NCI-H2081 (cell line): Measurements from ENCODE around the gene FIG4.
"Not testable (repeated sequence)": the region's sequence is repeated elsewhere in the genome, so short reads cannot be mapped to it uniquely, and the experiment has no call there.

ENCODE experiments used
- DNase-seq, 2 experiments: peaks; one replicate each; lab custom pipeline; 2025; lab: John Stamatoyannopoulos, UW

FIG4 gene

DNA sequence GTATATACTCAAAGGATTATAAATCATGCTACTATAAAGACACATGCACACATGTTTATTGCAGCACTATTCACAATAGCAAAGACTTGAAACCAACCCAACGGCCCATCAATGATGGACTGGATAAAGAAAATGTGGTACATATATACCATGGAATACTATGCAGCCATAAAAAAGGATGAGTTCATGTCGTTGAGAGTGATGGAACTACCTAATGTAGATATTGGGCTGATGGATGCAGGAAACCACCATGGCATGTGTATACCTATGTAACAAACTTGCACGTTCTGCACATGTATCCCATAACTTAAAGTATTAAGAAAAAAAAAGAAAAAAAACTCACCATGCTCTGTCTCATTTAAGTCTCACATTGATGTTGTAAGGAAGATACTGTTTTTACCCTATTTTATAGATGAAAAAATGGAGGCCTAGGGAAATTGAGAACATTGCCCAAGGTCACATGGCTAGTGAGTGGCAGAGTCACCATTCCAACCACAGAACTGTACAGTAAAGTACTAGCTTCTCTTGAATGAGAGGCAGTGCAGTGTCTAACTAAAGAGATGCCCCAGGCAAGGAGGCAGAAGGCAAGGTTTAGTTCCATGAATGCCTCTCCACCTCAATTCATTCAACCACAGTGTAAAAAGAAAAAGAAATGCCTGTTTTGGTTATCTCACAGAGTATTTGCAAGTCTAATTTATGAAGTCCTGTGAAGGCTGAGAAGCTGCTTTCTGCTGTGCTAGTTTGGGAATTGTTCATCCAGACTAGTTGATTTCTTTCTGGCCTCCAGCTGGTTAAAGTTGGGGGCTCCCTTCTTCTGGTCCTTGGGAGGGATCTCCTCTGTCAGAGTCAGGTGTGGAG lies 68.2 kb downstream of the FIG4 start:
- no peak for DNase-seq

DNA sequence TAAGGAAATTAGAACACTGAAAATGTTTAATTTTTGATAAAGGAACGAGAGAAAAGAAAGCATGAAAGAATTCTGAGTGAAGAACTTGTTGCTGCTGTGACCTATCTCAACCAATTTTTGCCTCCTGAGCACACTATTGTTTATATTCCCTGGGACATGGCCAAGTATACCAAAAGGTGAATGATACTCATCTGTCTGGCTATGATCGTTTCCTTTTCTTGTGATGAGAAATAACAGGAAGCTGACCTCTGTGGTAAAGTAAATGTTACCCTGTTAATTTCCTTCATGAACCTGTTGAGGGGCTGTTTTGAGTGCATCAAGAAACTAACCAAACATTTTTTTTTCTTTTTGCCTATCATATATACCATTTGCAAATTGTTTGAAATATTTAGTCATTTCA lies 69.1 kb downstream of the FIG4 start:
- DNase-seq: no peak

DNA sequence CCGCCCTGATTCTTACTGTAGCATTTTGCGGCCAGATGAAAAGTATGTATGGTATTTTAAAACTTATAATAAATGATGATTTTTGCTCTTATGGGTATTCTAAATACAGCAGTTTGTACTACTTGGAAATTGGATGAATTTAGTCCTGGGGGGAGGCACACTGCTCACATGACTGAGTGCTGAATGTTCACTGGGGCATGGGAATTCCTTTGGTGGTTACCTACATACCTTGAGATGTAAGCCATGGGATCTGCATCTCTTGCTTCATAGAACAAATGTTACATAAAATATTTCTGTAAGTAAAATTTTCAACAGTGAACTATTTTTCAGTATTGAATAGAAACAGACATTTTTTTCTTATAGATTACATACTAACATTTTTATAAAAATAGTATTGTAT lies 71.1 kb downstream of the FIG4 start:
- no peak for DNase-seq

DNA sequence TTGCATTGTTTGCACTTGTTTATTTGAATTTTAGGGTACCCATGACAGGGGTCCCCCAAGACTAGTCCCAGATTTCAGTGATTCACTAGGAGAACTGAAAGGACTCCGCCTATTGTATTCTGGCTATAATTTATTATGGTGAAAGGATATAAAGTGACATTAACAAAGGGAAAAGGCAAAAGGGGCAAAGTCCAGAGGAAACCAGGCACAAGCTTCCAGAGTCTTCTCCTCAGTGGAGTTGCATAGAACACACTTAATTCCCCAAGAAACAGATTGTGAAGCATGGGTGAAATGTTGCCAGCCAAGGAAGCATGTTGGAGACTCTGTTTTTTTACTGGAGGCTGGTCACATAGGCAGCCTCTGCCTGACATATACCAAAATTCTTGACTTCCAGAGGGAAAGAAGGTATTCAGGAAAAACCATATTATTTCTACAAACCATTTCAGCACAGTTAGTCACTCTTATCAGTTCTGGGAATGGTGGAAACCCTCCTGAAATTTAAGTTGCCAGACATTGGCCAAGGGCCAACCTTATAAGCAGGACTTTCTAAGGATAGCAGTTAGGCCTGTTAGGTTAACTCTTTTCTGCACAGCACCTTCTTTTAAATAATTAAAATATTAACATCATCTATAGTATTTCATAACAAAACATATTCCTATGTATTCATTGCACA lies 71.8 kb downstream of the FIG4 start:
- DNase-seq: no peak

DNA sequence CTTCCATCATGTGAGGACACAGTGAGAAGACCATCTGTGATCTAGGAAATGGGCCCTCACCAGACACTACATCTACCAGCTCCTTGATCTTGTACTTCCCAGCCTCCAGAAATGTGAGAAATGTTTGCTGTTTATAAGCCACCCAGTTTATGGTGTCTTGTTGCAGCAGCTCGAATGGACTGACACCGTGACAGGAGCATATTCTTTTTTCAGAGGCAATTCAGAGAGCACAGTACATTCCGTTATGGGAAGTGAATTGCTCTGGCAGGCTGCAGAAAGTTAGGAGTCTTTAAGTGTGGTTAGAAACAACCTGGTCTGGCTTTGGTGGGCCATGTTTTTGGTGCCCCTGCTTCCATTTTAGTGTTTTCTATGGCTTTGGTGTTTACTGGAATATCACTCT lies 75.1 kb downstream of the FIG4 start:
- no peak for DNase-seq

DNA sequence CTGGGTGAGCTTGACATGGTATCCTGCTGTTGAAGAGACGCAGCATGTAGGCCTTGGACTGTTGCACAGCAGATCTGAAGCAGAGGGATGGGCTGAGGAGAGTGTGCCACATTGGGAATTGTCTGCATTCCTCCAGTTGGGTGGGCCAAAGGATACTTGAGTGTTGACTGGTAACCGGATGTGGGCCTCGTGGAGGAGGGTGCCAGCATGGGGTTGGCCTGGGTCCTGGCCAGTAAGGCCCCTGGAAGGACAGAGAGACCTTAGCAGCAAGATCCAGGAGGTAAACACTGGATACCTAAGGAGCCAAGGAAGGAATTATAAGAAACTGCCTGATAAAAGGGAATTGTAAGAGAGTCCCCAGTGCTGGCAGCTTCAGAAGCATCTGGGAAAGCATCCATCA lies 76.9 kb downstream of the FIG4 start:
- no peak for DNase-seq

DNA sequence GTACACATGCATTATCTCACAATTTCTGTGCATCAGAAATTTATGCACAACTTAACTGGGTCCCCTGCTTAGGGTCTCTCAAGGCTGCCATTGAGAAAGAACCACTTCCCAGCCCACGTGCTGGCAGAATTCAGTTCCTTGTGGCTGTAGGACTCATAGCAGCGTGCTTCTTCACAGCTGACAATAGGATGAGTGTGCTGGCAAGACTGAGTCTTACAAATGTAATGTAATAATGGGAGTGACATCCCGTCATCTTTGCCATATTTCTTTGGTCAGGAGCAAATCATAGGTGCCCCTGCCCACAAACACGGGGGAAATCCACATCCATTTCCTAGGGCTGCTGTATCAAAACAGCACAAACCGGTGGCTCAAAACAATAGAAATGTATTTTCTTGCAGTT lies 77.4 kb downstream of the FIG4 start:
- DNase-seq: no peak

DNA sequence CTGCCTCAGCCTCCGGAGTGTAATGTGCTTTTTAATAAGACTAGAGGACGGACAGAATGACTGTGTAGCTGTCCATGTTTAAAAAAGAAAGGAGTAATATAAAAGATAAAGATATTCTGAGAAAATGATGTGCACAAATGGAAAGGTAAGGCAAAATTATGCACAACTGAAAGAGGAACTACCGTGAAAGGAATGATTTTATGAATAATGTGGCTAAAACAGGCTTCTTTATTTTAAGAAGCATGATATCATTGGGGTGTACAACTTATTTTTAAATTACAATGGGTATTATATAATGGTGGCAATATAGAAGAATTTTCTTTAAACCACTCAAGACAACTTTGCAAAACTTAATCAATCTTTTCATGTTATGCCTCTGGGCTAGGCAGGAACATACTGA lies 78.1 kb downstream of the FIG4 start:
- no peak for DNase-seq

DNA sequence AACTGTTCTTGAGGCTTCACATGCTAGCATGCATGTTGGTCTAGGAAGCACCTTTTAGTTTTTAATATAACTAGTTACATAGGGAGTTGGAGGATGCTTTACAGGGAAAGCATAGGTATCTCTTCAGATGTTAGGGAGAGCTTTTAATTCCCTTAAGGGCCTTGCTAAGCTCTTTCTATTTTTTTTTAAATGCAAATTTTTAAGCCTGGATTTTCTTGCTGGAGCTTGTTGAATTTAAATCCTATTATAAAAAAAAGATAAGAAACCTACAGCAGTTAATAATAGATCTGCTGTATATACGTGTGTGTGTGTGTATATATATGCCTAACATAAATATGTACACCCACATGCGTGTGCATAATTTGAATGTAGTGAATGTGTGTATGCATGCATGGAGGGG lies 79.0 kb downstream of the FIG4 start:
- DNase-seq: no peak

DNA sequence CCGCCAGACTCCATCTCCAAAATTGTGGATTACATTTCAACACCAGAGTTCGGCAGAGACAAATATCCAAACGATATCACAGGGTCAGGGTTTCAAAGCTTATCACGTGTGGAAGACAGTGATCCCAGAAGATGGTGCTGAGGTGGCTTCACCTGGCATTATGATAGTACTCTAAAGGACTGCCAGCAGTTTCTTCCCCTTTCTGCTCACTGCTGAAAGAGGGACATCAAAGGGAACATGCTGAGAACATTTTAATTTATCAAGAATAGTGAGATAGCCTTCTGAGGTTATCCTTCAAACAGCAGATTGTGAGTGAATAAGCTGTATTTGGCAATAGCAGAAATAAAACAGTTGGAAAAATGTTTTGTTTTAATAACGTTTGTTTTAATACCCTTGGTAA lies 79.7 kb downstream of the FIG4 start:
- DNase-seq: no peak

DNA sequence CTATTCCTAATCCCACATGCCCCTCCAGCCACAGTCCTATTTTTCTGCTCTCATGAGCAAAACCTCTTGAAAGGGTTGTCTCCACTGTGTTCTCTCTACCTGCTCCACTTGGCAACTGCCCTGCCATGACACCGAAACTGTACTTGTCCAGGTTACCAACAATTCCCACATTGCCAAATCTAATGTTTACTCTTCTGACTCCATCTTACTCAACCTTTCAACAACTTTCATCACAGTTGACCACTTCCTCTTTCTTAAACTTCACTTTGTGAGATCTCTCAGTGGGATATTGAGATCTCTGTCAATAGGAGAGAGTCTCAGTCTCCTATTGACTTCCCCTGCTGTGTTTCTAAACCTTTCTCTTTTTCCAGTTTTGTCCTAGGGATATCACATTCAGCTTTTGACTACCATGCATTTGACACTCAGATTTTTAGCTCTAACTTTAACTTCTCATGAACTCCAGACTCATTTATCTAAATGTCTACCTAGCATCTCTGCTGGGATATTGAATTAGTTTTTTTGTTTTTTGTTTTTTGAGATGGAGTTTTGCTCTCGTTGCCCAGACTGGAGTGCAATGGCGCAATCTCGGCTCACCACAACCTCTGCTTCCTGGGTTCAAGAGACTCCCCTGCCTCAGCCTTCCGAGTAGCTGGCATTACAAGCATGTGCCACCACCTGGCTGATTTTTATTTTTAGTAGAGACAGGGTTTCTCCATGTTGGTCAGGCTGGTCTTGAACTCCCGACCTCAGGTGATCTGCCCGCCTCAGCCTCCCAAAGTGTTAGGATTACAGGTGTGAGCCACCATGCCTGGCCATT lies 81.1 kb downstream of the FIG4 start:
- DNase-seq: not testable (repeated sequence)

DNA sequence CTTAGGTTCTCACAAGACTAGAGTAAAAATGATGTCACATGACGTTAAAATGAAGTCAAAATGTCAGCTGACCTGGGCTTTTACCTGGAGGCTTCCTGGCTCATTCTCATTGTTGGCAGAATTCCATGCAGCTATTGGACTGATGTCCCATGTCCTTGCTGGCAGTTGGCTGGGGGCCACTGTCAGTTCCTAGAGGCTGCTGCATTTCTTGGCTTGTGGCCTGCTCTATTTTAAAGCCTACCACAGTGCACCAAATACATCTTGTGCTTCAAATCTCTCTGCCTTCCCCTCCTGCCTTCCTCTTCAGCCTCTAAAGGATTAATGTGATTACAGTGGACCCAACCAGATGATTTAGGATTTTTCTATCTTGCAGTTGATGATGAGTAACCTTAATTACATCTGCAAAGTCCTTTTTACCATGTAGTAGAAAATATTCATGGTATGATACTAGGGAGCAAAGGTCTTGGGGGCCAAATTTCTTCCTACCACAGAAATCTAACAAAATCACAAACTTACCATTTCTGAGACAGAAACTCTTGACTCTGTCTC lies 81.9 kb downstream of the FIG4 start:
- peak; percentile 20 to 50 for DNase-seq

DNA sequence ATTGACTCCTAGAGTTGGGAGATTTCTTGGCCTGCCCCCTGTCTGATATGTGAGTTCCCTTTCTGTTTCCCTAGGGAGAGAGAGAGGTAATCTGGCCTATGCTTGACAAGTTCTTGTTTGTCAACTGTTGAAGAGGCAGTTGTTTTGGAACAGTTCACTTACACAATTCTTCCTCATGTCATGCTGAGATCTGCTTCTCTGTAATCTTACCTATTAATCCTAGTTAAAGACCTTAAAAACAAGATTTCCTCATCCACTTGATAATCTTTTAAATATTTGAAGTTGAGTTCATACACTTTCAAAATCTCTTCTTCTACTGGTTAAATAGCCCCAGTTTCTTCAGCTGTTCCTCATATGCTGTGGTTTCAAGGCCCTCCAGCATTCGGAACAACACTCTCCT lies 89.9 kb downstream of the FIG4 start:
- DNase-seq: no peak

DNA sequence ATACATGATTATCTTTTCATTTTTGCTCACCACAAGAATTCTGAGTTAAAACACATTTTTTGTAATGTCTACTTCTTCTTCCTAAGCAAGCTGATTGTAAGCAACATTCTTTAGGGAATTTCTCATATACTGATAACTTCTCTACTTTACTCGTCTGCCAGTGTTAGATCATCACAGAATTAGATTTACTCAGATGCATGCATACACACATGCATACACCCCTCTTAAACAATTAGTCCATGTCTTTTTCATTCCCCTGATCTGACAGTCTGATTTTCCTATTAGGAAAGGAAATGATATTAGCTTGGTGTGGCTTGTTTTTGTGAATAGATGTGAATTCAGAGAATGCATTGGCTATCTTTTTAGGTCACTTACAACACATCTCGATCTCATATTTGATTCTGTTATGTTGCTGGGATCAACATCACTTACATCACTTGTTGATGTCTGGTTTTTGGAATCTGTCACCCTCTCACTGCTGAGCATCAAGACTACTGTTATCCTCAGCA lies 91.4 kb downstream of the FIG4 start:
- DNase-seq: no peak

DNA sequence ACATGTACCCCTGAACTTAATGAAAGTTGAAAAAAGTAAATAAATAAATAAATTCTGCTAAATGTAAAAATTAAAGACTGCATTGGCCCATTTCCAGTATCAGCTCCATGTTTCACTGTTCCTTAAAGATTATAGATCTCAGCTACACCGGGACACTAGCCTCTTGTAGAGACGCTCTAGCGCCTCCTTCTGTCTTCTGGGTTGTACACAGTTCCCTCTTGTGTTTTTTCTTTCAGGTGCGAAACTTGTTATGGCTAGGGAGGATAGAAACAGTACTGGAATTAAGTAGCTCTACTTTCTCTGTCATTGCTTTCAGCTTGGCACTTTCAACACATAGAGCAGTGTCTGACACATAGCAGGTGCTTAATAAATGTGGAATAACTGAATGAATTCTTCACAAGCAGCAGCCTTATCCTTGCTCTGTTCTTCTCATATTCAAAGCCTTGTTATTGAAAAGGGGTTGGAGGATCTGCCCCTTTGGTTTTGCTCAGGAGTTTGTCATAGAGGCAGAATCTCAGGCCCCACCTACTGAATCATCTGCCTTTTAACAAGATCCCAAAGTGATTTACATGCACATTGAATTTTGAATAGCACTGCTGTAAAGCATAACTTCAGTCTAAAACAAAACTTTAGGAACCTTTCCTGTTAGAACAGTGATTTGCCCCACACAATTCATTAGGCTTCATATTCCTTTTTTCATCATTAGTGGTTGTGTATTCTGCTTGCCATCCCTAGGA lies 92.3 kb downstream of the FIG4 start:
- no peak for DNase-seq

DNA sequence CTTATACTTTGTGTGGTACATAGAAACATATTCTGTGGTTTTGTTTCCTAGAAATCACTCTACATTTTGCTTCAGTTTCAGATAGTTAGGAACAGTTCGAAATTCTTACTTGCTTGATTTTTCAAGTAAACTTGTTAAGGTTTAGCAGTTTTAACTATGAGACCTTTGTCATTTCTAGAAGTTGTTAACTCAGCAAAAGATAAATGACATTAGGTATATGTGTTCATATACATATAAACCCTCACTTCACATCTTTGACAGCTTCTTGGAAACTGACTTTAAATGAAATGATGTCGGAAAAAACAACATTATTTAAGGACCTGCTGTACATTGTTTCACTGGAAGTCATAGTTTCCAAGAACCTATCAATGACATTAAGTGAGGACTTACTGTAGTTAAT lies 96.2 kb downstream of the FIG4 start:
- DNase-seq: no peak

DNA sequence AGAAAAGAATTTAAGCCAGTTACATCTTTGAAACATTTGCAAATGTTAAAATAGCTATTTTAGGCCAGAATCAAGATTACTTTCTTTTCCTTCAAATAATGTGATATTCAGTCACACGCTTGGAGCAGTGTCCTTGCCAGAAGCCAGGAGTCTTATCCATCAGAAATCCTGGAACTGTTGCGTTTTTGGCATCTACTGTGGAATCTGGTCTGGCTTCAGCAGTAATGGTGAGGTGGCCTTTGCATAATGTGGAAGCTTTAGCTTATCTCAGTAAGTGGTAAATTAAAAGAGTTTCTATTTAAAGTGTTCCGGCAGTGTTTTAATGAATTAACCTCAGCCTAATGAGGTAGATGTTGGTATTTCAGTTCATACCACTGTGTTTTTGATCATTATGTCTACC lies 97.6 kb downstream of the FIG4 start:
- DNase-seq: no peak

DNA sequence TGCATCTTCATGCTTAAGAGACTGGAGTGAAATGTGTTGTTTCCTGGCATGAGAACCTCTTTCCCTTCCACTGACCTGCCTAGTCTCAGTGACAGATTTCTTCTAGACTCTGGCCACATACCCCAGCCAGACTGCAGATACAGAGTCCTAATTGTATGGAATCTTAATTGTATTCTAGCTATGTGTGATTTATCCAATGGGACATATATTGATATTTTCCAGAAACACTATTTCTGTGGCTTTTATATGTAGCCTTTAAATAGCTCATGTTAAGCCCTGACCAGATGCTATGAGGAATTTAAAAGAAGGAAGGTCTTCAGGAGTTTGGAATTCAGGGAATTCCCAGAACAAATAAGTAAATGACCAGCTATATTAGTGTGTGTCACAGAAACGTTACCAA lies 99.0 kb downstream of the FIG4 start:
- no peak for DNase-seq

DNA sequence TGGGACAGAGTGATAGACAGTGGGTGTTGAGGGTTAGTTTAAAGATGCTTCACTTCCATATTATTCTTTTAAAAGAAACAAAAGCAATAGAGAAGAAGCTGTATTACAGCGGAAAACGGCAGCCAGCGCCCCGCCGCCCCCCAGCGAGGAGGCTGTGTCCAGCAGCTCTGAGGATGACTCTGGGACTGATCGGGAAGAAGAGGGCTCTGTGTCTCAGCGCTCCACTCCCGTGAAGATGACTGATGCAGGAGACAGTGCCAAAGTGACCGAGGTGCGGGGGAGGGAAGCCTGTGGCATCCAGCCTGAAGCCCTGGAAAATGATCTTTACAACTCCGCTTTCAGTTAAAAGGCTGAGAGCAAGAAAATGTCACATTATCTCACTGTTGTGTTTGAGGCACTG lies 100.2 kb downstream of the FIG4 start:
- no peak for DNase-seq

DNA sequence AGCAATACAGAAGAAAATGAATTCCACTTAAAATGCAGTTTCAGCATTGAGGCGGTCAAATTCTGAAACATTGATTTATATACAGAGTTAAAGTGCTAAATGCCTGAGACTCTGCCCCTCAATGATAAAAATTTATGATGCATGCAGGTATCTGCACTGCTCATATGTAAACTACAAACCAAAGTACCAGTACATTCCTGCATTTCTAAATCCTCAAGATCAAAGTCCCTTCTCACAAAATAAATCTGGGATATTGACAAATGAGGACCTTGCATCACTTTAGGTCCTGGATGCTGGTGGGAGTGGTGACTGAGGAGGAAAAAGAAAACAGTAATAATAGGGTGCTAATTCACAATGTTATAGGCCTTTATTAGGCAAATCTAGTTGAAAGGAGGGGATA lies 101.9 kb downstream of the FIG4 start:
- no peak for DNase-seq

DNA sequence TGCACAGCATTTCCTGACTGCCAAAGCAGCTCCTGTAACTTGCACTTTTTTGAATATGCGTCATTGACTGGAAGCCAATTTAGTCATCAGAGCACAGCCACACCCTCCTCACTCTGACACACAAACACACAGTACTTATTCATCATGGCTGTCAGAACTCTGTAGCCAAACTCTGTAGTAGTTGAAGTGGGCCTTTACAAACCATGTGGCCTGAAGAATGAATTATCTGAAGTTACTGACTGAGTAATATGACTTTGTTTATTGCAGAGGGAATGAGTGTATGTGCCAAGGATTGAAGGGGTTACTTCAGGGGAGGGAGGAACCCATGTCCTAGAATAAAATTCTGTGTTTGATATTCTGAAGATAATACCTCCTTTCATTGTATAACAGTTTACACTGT lies 102.7 kb downstream of the FIG4 start:
- DNase-seq: peak; percentile 22 to 72
